GM13977 (cell line): ENCODE results near the gene CYP24A1.

Experiments used
- DNase-seq: peaks from one replicate; pipeline ENCODE4 v3.0.0; 2012; ENCODE audit warnings: low spot score
- CTCF ChIP-seq: IDR thresholded peaks from 2 replicates; pipeline ENCODE4 v1.5.1; 2012; ENCODE audit warnings: mild to moderate bottlenecking, control low read depth; ENCODE audit not compliant: insufficient read depth; ENCODE audit errors: extremely low read depth, missing control alignments
- in situ Hi-C: fragments of 300-500 bp; cut with MboI; formaldehyde crosslinking; loops from one replicate; pipeline ENCODE4 v1.12.0; 2022; ENCODE audit warnings: low sequenced_read_pairs, low pct_unique_long_range_greater_than_20kb, mixed read lengths, inconsistent platforms; ENCODE audit not compliant: unreplicated experiment

Gene CYP24A1

GRCh38 chr20:54139188-54139587 is 34.6 kb downstream of the CYP24A1 start:
- no peak for TF ChIP-seq CTCF
- DNase-seq = no peak
- in situ Hi-C loops = no loop called here

DNA sequence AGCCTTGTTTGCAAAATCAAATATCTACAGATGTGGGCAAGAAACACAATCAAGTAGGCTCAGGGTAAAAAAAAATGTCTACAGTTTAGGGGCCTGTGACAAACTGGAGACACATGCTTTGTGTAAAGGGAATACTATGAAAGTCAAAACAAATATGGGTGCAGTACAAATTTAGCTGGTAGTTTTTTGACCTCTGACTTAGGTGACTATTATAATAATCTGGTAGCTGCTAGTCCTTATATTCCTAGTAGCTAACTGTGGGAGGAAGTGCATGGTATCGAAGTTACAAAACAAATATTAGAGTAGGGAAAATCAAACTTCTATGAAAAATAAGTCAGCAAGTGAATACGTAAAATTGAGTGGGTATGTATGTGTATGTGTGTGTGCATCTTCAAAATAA is 35.4 kb downstream of the CYP24A1 start:
- DNase-seq = no peak
- in situ Hi-C loops = no loop called here
- TF ChIP-seq CTCF = no peak

- DNase-seq = no peak
- TF ChIP-seq CTCF = no peak
- in situ Hi-C loops = no loop called here
Observed at GRCh38 chr20:54137115-54137514, 36.7 kb downstream of the CYP24A1 start.

DNA sequence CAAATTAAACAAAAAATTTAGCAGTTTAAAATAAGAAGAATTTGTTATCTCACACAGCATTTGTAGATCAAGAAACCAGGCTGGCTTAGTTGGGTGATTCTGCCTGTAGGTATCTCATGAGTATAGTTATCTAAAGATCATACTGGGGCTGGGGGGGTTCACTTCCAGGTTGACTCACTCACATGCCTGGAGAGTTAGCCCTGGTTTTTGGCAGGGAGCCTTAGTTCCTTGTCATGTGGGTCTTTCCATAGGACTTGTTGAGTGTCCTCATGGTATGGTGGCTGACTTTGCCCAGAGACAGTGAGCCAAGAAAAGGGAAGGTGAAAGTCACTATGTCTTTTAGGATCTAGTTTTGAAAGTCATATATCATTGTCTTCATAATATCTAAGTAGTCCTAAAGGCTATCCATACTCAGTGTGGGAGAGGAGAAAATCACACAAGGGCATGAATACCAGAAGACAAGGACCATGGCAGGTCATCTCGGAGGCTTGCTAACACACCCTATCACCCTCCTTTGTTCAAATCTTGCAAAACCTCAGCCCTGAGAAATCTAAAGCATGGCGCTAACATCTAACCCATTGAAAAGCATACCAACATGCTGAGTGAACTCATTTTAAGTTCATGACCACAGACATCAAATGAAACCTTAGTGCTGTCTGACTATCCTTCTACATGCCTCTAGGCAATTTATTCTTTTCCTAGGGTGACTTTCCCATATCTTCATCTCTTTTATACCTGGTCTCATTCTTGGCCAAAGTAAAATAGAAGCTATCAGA is 39.2 kb downstream of the CYP24A1 start:
- in situ Hi-C loops = no loop called here
- DNase-seq = no peak
- TF ChIP-seq CTCF = no peak

- no peak for TF ChIP-seq CTCF
- in situ Hi-C loops = no loop called here
- no peak for DNase-seq
Observed at GRCh38 chr20:54133434-54134427, 40.1 kb downstream of the CYP24A1 start.

GRCh38 chr20:54132612-54133433 is 41.0 kb downstream of the CYP24A1 start:
- in situ Hi-C loops = no loop called here
- no peak for DNase-seq
- TF ChIP-seq CTCF = no peak
